IMR-90 (cell line): ENCODE measurements around the gene RAB42. TPM values are rescaled to one million over a fixed set of nuclear protein-coding genes. Genes with fewer than 3 reads are reported as not detected.

Experiments used
- ATAC-seq: fragments of 200-7000 bp; cut with Tn5 transposase; 2 replicates; pipeline ENCODE4 v1.9.1; 2020; ENCODE audit warnings: low read depth, mild to moderate bottlenecking, moderate library complexity
- BruUV-seq: library from RNA; stranded (reverse); fragments of 400-500 nt; replicated peaks from 2 replicates; lab custom pipeline; 2021; lab: Mats Ljungman, UMichigan
- CTCF ChIA-PET: fragments of 300-600 bp; formaldehyde crosslinking; extraction: SDS; loops from one replicate; lab custom pipeline; 2021; ENCODE audit warnings: antibody characterized with exemption; lab: Yijun Ruan, JAX
- POLR2A ChIA-PET: fragments of 300-600 bp; sonication (Branson Sonifier 250); formaldehyde crosslinking; loops from one replicate; lab custom pipeline; 2022; ENCODE audit warnings: antibody characterized with exemption; ENCODE audit not compliant: unreplicated experiment; lab: Charles Lee
- DNase-seq: peaks from one replicate; pipeline ENCODE4 v3.0.0; 2013
- H2AFZ ChIP-seq: replicated peaks from 2 replicates; pipeline ENCODE3; 2013; ENCODE audit warnings: low read length, mild to moderate bottlenecking; ENCODE audit not compliant: poor library complexity
- H2AK5ac ChIP-seq: 2 replicates; pipeline ENCODE4 v1.6.1; 2013; ENCODE audit warnings: low read depth, low read length, inconsistent platforms
- H2AK9ac ChIP-seq: replicated peaks from 2 replicates; pipeline ENCODE3; 2013; ENCODE audit warnings: mild to moderate bottlenecking, low read depth, low read length, moderate library complexity; ENCODE audit not compliant: poor library complexity
- H2BK120ac ChIP-seq: 2 replicates; pipeline ENCODE4 v1.6.1; 2013; ENCODE audit warnings: low read depth, low read length, inconsistent platforms
- H2BK15ac ChIP-seq: 3 replicates; pipeline ENCODE4 v1.6.1; 2013; ENCODE audit warnings: low read depth, low read length, inconsistent platforms
- H2BK20ac ChIP-seq: 2 replicates; pipeline ENCODE4 v1.6.1; 2013; ENCODE audit warnings: low read depth, mild to moderate bottlenecking, inconsistent platforms, low read length, moderate library complexity
- H2BK5ac ChIP-seq: 2 replicates; pipeline ENCODE4 v1.6.1; 2013; ENCODE audit warnings: mild to moderate bottlenecking, low read depth, low read length, inconsistent platforms; ENCODE audit not compliant: poor library complexity, severe bottlenecking
- H3K14ac ChIP-seq: replicated peaks from 2 replicates; pipeline ENCODE4 v1.6.1; 2013; ENCODE audit warnings: low read depth, low read length, inconsistent platforms
- H3K18ac ChIP-seq: 2 replicates; pipeline ENCODE4 v1.6.1; 2013; ENCODE audit warnings: low read depth, low read length, control low read depth
- H3K23ac ChIP-seq: 2 replicates; pipeline ENCODE4 v1.6.1; 2013; ENCODE audit warnings: low read depth, low read length, inconsistent platforms
- H3K27ac ChIP-seq: 2 replicates; pipeline ENCODE4 v1.5.1; 2013; ENCODE audit warnings: mild to moderate bottlenecking, control low read depth, low read length; ENCODE audit not compliant: insufficient read depth
- H3K27me3 ChIP-seq: 2 replicates; pipeline ENCODE4 v1.6.1; 2013; ENCODE audit warnings: low read length; ENCODE audit not compliant: control insufficient read depth, insufficient read depth
- H3K36me3 ChIP-seq: 2 replicates; pipeline ENCODE4 v1.6.1; 2013; ENCODE audit warnings: low read length, mixed read lengths; ENCODE audit not compliant: control insufficient read depth, insufficient read depth
- H3K4ac ChIP-seq: 2 replicates; pipeline ENCODE4 v1.6.1; 2013; ENCODE audit warnings: low read depth, low read length, inconsistent platforms
- H3K4me1 ChIP-seq: 2 replicates; pipeline ENCODE4 v1.6.1; 2013; ENCODE audit warnings: low read length, mixed read lengths; ENCODE audit not compliant: control insufficient read depth, insufficient read depth
- H3K4me2 ChIP-seq: 2 replicates; pipeline ENCODE4 v1.6.1; 2013; ENCODE audit warnings: low read depth, mild to moderate bottlenecking, control low read depth, low read length, moderate library complexity
- H3K4me3 ChIP-seq: 2 replicates; pipeline ENCODE4 v1.5.1; 2013; ENCODE audit warnings: low read depth, mild to moderate bottlenecking, control low read depth, low read length, moderate library complexity; ENCODE audit not compliant: insufficient read depth
- H3K56ac ChIP-seq: 2 replicates; pipeline ENCODE4 v1.6.1; 2013; ENCODE audit warnings: low read length, inconsistent platforms; ENCODE audit not compliant: insufficient read depth; ENCODE audit errors: extremely low read depth
- H3K79me1 ChIP-seq, 2 experiments: 2 replicates each; pipeline ENCODE4 v1.6.1; 2013; ENCODE audit warnings: low read length in 2 of 2, inconsistent platforms in 1 of 2, low read depth in 1 of 2
- H3K9ac ChIP-seq: 2 replicates; pipeline ENCODE4 v1.6.1; 2013; ENCODE audit warnings: low read depth, low read length, control low read depth
- H3K9me1 ChIP-seq: 2 replicates; pipeline ENCODE4 v1.6.1; 2013; ENCODE audit warnings: low read length, inconsistent platforms; ENCODE audit not compliant: insufficient read depth
- H3K9me3 ChIP-seq: 2 replicates; pipeline ENCODE4 v1.6.1; 2013; ENCODE audit warnings: low read length; ENCODE audit not compliant: control insufficient read depth, insufficient read depth
- H4K20me1 ChIP-seq: 2 replicates; pipeline ENCODE4 v1.6.1; 2013; ENCODE audit warnings: low read length, inconsistent platforms; ENCODE audit not compliant: insufficient read depth
- H4K5ac ChIP-seq: 2 replicates; pipeline ENCODE4 v1.6.1; 2013; ENCODE audit warnings: mild to moderate bottlenecking, low read depth, low read length, control low read depth
- H4K8ac ChIP-seq, 2 experiments: 2 replicates each; pipeline ENCODE4 v1.6.1; 2013; ENCODE audit warnings: low read depth in 2 of 2, low read length in 2 of 2, control low read depth in 1 of 2, inconsistent platforms in 1 of 2
- H4K91ac ChIP-seq: 2 replicates; pipeline ENCODE4 v1.6.1; 2013; ENCODE audit warnings: low read depth, low read length, inconsistent platforms; ENCODE audit not compliant: insufficient read depth
- CHD1 ChIP-seq: IDR thresholded peaks from 2 replicates; pipeline ENCODE4 v1.6.1; 2012; ENCODE audit warnings: low read depth, low read length, improper control_type of control experiment
- RAD21 ChIP-seq: IDR thresholded peaks from 2 replicates; pipeline ENCODE4 v1.6.1; 2012; ENCODE audit warnings: low read length, improper control_type of control experiment
- RCOR1 ChIP-seq: IDR thresholded peaks from 2 replicates; pipeline ENCODE4 v1.6.1; 2012; ENCODE audit warnings: mild to moderate bottlenecking, low read length, improper control_type of control experiment; ENCODE audit not compliant: insufficient replicate concordance
- SMC3 ChIP-seq: fragments of 150-350 bp; IDR thresholded peaks from 2 replicates; pipeline ENCODE4 v1.6.1; 2016; ENCODE audit warnings: low read depth, mild to moderate bottlenecking, antibody characterized with exemption, low read length, moderate library complexity
- WGBS, 2 experiments: methylation state at CpG; one replicate each; pipeline versions ENCODE4 v1.1.5 to v1.1.7; 2013; ENCODE audit warnings: missing lambda C conversion rate in 2 of 2; ENCODE audit not compliant: insufficient read length in 1 of 2; ENCODE audit errors: extremely low coverage in 2 of 2; 5-methylcytosine and 5-hydroxymethylcytosine counted together
- dilution Hi-C: fragments of 300-500 bp; cut with HindIII; formaldehyde crosslinking; loops from one replicate; pipeline ENCODE4 v1.14.3; 2018; ENCODE audit warnings: low sequenced_read_pairs; ENCODE audit not compliant: unreplicated experiment
- in situ Hi-C: fragments of 300-500 bp; cut with MboI; formaldehyde crosslinking; loops from 3 replicates; pipeline ENCODE4 v1.14.3; 2019; ENCODE audit warnings: low sequenced_read_pairs, inconsistent platforms, mixed read lengths
- intact Hi-C: fragments of 100-400 bp; cut with micrococcal nuclease; formaldehyde crosslinking; loops from 2 replicates; pipeline ENCODE4 v1.10.0; 2022
- polyA plus RNA-seq, 3 experiments: library from polyadenylated mRNA; depleted of rRNA; stranded (reverse); fragments of >200 nt; gene quantifications; 2 replicates each; pipeline ENCODE4 v1.2.3, GENCODE V29; 2012; ENCODE audit warnings: low replicate concordance in 1 of 3
- total RNA-seq: library from RNA; depleted of rRNA; stranded (reverse); fragments of >200 nt; gene quantifications from 2 replicates; pipeline ENCODE4 v1.2.3, GENCODE V29; 2012
- TF ChIP-seq, protein P1 (sequence below): fragments of 150-350 bp; IDR thresholded peaks from 2 replicates; pipeline ENCODE4 v1.6.1; 2016; ENCODE audit warnings: low read depth, mild to moderate bottlenecking, low read length, moderate library complexity, borderline replicate concordance
- TF ChIP-seq, protein P2 (sequence below): conservative IDR thresholded peaks from 2 replicates; pipeline ENCODE4 v1.5.1; 2012; ENCODE audit warnings: mild to moderate bottlenecking, low read depth, low read length, improper control_type of control experiment

RAB42 gene
- total and polyA plus RNA-seq, 2 of the 4 experiments (the other 2 are of a cell fraction) = 0.77 to 0.90 TPM

DNA sequence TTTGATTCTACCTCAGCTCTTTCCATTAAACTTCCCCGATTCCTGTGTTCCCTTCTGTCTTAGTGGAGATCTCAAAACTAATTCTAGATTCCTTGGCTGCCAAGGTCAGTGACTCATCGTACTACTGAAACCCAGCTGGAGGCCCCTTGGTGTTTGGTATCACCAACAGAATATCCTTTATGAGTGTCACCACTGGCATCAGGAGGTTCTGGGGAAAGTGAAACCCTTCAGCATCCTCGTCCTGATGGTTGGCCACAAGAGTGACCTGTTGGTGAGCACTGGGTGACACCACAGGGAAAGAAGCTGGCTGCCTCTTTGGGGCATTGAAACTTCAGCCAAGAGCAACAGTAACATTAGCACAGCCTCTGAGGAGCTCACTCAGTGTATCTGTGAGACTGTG is 9.6 kb downstream of the RAB42 start (continued):
- TF ChIP-seq, protein P1, sequence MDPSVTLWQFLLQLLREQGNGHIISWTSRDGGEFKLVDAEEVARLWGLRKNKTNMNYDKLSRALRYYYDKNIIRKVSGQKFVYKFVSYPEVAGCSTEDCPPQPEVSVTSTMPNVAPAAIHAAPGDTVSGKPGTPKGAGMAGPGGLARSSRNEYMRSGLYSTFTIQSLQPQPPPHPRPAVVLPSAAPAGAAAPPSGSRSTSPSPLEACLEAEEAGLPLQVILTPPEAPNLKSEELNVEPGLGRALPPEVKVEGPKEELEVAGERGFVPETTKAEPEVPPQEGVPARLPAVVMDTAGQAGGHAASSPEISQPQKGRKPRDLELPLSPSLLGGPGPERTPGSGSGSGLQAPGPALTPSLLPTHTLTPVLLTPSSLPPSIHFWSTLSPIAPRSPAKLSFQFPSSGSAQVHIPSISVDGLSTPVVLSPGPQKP = no peak

DNA sequence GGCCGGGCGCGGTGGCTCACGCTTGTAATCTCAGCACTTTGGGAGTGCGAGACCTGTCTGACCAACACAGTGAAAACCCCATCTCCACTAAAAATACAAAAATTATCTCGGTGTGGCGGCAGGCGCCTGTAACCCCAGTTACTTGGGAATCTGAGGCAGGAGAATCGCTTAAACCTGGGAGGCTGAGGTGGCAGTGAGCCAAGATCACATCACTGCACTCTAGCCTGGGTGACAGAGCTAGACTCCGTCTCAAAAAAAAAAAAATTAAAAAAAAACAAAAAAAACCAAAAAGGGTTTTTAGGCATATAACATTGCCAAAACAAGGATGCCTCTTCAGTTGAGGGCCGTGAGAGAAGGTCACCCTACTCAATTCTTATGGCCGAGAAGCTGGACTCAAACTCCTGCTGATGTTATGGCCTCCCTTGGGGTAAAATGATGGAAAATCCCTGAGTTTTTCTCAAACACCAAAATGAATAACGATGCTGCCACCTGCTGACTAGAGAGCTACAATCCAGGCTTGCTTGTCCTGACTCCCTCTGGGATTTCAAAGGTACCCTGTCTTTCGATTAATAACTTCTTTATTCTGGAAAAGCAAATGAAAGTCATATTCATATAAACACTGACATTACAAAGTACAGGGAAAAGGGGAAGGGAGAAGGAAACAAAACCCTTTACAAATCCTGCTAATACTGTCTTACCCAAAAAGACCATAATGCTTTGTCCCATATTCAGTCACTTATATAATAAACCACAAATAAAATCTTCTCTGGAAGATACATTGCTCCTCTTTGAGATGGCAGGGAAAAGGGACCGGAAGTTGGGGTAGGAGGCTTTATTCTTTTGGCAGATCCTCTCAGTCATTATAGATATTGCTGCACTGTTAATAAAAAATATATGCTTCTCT is 10.7 kb downstream of the RAB42 start:
- Histone ChIP-seq H4K5ac (no peak overlapping the region), H3K4me2 (no peak overlapping the region), H2BK120ac (no peak overlapping the region), H4K20me1 (peaks cover 10% of the 10 kb centered on the region), H2BK20ac (no peak overlapping the region), H3K9ac (0 out of 2 replicates have a peak overlapping the region, but pooled peaks have one; percentile 20), H2AFZ (no peak overlapping the region), H3K79me1 (peaks cover 0 to 6% of the 10 kb centered on the region in 2 experiments; a peak in 1 of 4 replicates), H3K18ac (no peak overlapping the region), H2BK15ac (no peak overlapping the region; the same call in 2 of the 3 replicates), H3K4ac (peak overlapping the region; percentile 64), H4K91ac (no peak overlapping the region), H3K9me3 (no peaks in the 10 kb centered on the region), H2AK9ac (no peak overlapping the region), H3K36me3 (peaks cover 20% of the 10 kb centered on the region), H3K27ac (no peak overlapping the region), H3K4me1 (peaks cover 8% of the 10 kb centered on the region), H3K23ac (no peak overlapping the region), H4K8ac (no peak overlapping the region), H3K4me3 (no peak overlapping the region), H3K14ac (0 out of 2 replicates have a peak overlapping the region, but pooled peaks have one; percentile 63), H3K56ac (no peak overlapping the region), H2BK5ac (no peak overlapping the region), H3K9me1 (peaks cover 6% of the 10 kb centered on the region), H3K27me3 (no peaks in the 10 kb centered on the region), H2AK5ac (0 out of 2 replicates have a peak overlapping the region, but pooled peaks have one; percentile 56)
- CTCF ChIA-PET = interaction anchor here (0.6 to 1.6 kb wide), 12 partner anchors 21 to 354 kb away, joined by 3 to 7 read pairs (median 3); no protein-coding TSS in a partner anchor
- no CpG with 5 or more reads among the region's 15 CpGs for WGBS, 2 experiments
- in situ Hi-C loops (loop anchor here (5.0 to 10.0 kb wide), 4 partner anchors 85 to 348 kb away; partner anchors contain the start of genes PHACTR4 and SESN2), dilution Hi-C loops (no loop called here), intact Hi-C loops (loop anchor here (1.0 to 5.0 kb wide), 5 partner anchors 84 to 353 kb away; no protein-coding TSS in a partner anchor)
- POLR2A ChIA-PET = interaction anchor here (0.5 to 1.1 kb wide), 3 partner anchors 23 to 206 kb away, joined by 3 to 6 read pairs (median 5); no protein-coding TSS in a partner anchor
- TF ChIP-seq, protein P2, sequence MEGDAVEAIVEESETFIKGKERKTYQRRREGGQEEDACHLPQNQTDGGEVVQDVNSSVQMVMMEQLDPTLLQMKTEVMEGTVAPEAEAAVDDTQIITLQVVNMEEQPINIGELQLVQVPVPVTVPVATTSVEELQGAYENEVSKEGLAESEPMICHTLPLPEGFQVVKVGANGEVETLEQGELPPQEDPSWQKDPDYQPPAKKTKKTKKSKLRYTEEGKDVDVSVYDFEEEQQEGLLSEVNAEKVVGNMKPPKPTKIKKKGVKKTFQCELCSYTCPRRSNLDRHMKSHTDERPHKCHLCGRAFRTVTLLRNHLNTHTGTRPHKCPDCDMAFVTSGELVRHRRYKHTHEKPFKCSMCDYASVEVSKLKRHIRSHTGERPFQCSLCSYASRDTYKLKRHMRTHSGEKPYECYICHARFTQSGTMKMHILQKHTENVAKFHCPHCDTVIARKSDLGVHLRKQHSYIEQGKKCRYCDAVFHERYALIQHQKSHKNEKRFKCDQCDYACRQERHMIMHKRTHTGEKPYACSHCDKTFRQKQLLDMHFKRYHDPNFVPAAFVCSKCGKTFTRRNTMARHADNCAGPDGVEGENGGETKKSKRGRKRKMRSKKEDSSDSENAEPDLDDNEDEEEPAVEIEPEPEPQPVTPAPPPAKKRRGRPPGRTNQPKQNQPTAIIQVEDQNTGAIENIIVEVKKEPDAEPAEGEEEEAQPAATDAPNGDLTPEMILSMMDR = peak; percentile 84
- TF ChIP-seq SMC3 (peak; percentile 73), RAD21 (peak; percentile 88), RCOR1 (no peak), CHD1 (no peak)
- no TSS peak for BruUV-seq
- peak; percentile 57 for ATAC-seq
- DNase-seq = peak; percentile 82
